OCI-LY3 (cell line): ENCODE results near the gene PDIA4.

ENCODE experiments used
- H2AFZ ChIP-seq: fragments of 200-600, 300-600 bp; shearing (Covaris generic); 2 replicates; pipeline ENCODE4 v1.6.0; 2014; ENCODE audit warnings: antibody characterized with exemption, low read depth, low read length
- H3K27ac ChIP-seq: fragments of 200-600, 300-600 bp; sonication (generic); 2 replicates; pipeline ENCODE4 v1.5.1; 2014; ENCODE audit warnings: mild to moderate bottlenecking, low read length, moderate library complexity, mixed read lengths
- H3K27me3 ChIP-seq: fragments of 200-600, 300-600 bp; sonication (generic); 2 replicates; pipeline ENCODE4 v1.6.1; 2014; ENCODE audit warnings: low read depth, low read length, mixed read lengths
- H3K36me3 ChIP-seq: fragments of 200-600, 300-600 bp; sonication (generic); replicated peaks from 2 replicates; pipeline ENCODE3; 2014; ENCODE audit warnings: low read depth, low read length, mixed read lengths
- H3K4me1 ChIP-seq: fragments of 300-600, 200-600 bp; sonication (generic); 2 replicates; pipeline ENCODE4 v1.6.1; 2014; ENCODE audit warnings: low read length, mixed read lengths
- H3K4me2 ChIP-seq: fragments of 200-600, 300-600 bp; sonication (generic); 2 replicates; pipeline ENCODE4 v1.6.1; 2014; ENCODE audit warnings: low read length, mixed read lengths
- H3K4me3 ChIP-seq: fragments of 300-600, 200-600 bp; sonication (generic); 2 replicates; pipeline ENCODE4 v1.5.1; 2014; ENCODE audit warnings: antibody characterized with exemption, mild to moderate bottlenecking, low read length, moderate library complexity
- H3K79me2 ChIP-seq: fragments of 300-600, 200-600 bp; shearing (Covaris generic); 2 replicates; pipeline ENCODE4 v1.6.1; 2014; ENCODE audit warnings: mild to moderate bottlenecking, low read length, mixed read lengths
- H3K9ac ChIP-seq: fragments of 300-600, 200-600 bp; shearing (Covaris generic); 2 replicates; pipeline ENCODE4 v1.6.0; 2014; ENCODE audit warnings: mild to moderate bottlenecking, low read length, moderate library complexity
- H3K9me3 ChIP-seq: fragments of 200-600, 300-600 bp; shearing (Covaris generic); 2 replicates; pipeline ENCODE4 v1.6.1; 2014; ENCODE audit warnings: low read length, mixed read lengths; ENCODE audit not compliant: insufficient read depth
- H4K20me1 ChIP-seq: fragments of 200-600, 300-600 bp; sonication (generic); 2 replicates; pipeline ENCODE4 v1.6.1; 2016; ENCODE audit warnings: low read length, mixed read lengths; ENCODE audit not compliant: insufficient read depth
- EZH2phosphoT487 ChIP-seq: fragments of 200-600 bp; shearing (Covaris generic); IDR thresholded peaks from 2 replicates; pipeline ENCODE4 v1.6.1; 2018; ENCODE audit warnings: antibody characterized with exemption, mixed run types, low read depth
- TF ChIP-seq, protein P1 (sequence below): fragments of 200-600, 300-600 bp; sonication (generic); IDR thresholded peaks from 2 replicates; pipeline ENCODE4 v1.5.1; 2014; ENCODE audit warnings: antibody characterized with exemption, low read length, low read depth

Gene PDIA4

DNA sequence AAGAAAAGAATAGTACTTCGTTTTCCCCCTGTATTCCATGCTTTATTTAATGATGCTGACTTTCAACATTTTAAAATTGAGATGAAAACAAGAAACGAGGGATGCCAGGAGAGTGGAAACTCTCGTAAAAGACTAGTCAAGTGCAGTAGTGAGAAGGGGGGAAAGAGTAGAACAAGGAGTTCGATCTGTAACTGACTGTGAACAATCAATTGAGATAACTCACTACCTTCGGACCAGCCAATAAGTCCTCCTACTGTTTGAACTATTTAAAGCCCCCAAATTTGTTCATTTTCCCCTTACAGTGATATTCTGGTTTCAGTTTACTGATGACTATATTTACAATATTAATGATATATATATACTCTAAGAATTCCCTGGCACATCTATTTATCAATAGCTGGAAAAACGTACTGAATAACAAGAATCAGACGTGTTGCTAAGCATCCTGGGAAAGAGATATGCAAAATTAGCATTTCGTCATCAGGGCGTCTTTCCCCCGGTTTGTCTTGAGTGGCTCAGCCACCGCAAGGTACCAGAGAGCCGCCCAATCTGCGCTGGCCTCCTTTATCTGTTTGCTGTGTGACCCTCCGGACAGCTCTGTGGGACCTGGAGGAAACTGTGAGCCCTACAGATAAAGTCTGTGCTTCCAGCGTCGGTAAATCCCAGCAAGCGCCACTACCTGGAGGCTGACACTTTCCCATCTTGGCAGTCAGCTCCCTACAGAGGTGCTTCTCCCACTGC is 41.1 kb downstream of the PDIA4 start:
- H3K9ac ChIP-seq: peak overlapping the region; percentile 83
- peaks cover 8% of the 10 kb centered on the region; the same call in 1 of the 2 replicates for H3K27me3 ChIP-seq
- H3K36me3 ChIP-seq: no peaks in the 10 kb centered on the region
- H3K4me2 ChIP-seq: peak overlapping the region; percentile 90
- peak overlapping the region; percentile 96 for H3K4me3 ChIP-seq
- TF ChIP-seq, protein P1, sequence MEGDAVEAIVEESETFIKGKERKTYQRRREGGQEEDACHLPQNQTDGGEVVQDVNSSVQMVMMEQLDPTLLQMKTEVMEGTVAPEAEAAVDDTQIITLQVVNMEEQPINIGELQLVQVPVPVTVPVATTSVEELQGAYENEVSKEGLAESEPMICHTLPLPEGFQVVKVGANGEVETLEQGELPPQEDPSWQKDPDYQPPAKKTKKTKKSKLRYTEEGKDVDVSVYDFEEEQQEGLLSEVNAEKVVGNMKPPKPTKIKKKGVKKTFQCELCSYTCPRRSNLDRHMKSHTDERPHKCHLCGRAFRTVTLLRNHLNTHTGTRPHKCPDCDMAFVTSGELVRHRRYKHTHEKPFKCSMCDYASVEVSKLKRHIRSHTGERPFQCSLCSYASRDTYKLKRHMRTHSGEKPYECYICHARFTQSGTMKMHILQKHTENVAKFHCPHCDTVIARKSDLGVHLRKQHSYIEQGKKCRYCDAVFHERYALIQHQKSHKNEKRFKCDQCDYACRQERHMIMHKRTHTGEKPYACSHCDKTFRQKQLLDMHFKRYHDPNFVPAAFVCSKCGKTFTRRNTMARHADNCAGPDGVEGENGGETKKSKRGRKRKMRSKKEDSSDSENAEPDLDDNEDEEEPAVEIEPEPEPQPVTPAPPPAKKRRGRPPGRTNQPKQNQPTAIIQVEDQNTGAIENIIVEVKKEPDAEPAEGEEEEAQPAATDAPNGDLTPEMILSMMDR: no peak
- TF ChIP-seq EZH2phosphoT487: no peak
- no peaks in the 10 kb centered on the region for H3K79me2 ChIP-seq
- H3K9me3 ChIP-seq: no peaks in the 10 kb centered on the region
- peaks cover 27% of the 10 kb centered on the region for H3K4me1 ChIP-seq
- peak overlapping the region; percentile 95 for H2AFZ ChIP-seq
- H4K20me1 ChIP-seq: no peaks in the 10 kb centered on the region
- peak overlapping the region; percentile 22; the same call in 1 of the 2 replicates for H3K27ac ChIP-seq

DNA sequence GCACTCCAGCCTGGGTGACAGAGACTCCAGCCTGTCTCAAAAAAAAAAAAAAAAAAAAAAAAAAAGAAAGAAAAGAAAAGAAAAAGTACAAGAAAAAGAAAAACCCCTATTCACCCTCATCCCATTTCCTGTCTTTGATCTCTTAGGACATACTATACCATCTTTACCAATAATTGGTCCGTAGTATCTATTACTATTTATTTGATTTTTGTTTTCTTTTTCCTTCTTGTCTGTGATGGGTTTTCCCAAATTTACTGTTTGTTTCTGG is 41.6 kb downstream of the PDIA4 start:
- Histone ChIP-seq H3K9ac (peak overlapping the region; percentile 11; the same call in 1 of the 2 replicates), H2AFZ (no peak overlapping the region), H3K4me1 (peaks cover 27% of the 10 kb centered on the region), H3K9me3 (no peaks in the 10 kb centered on the region), H3K79me2 (no peaks in the 10 kb centered on the region), H3K27me3 (peaks cover 8% of the 10 kb centered on the region; the same call in 1 of the 2 replicates), H3K4me3 (peak overlapping the region; percentile 70), H4K20me1 (no peaks in the 10 kb centered on the region), H3K4me2 (peak overlapping the region; percentile 90), H3K36me3 (no peaks in the 10 kb centered on the region), H3K27ac (no peak overlapping the region)
- TF ChIP-seq EZH2phosphoT487: no peak
- TF ChIP-seq, protein P1: no peak

DNA sequence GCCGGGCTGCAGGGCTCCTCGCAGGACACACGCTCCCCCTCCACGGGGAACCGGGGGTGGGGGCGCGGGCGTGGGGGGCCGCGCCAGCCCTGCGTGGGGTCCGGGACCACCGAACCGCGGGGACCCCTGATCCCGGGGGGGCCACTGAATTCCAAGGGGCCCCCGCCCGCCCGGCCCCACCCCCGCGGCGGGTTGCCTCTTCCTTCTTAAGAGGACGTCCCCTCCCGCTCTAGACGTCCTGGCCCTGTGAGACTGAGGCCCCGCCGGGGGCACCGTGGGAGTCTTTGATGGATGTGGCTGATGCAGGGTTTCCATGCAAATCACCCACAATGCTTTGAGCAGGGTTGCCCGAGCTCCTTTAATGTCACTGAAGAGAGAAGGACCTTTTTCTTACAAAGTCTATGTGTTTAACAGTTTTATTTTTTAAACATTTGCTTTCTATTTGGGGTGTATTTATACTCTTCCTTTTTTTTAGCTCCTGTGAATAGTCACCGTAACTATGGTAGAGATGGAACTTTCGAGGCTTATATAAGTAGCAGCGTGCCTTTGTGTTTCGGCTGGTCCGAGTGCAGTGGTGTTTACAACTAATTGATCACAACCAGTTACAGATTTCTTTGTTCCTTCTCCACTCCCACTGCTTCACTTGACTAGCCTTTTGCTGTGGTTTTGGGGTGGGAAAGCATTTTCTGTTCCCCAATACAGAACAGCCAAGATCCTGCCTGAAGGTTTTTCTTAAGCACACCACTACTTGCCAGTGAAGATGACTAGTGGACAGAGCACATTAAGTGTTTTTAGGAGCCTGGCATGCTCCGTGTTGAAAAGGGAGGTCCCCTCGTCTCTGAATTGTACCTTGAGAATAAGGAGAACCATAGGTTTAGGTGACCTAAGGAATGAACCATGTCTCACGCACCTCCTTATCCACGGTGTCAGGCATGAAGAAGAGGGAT is 44.8 kb downstream of the PDIA4 start:
- Histone ChIP-seq H3K27ac (no peak overlapping the region), H3K4me2 (peak overlapping the region; percentile 98), H3K27me3 (peaks cover 15% of the 10 kb centered on the region), H3K36me3 (no peaks in the 10 kb centered on the region), H3K9me3 (no peaks in the 10 kb centered on the region), H3K9ac (peak overlapping the region; percentile 51), H3K4me3 (peak overlapping the region; percentile 87), H4K20me1 (no peaks in the 10 kb centered on the region), H3K79me2 (no peaks in the 10 kb centered on the region), H2AFZ (peak overlapping the region; percentile 34; the same call in 1 of the 2 replicates), H3K4me1 (peaks cover 29% of the 10 kb centered on the region)
- TF ChIP-seq, protein P1: no peak
- TF ChIP-seq EZH2phosphoT487: no peak

DNA sequence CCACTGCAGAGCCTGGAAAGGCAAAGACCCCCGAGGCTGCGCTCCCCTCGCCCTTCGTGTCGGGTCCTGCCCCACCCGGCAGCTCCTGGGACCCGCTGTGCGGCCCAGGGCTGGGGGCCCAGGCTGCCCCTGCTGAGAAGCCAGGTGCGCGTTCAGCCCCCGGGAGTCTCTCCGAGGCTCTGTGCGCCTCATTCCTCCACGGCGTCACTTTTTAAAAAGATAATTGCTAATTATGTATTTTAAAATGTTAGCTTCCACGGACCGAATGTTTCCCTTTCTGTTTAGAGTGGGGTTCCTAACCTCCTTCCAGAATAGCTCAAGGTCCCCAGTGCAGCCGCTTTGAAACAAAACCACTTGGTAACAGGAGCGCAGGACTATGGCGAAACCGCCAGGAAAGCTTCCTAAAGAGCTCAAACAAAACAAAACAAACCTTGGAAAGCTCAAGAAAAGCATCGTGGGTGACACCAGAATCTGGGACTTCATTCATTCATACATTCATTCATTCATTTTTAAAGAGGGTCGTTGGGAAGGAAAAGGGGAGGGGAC is 45.6 kb downstream of the PDIA4 start:
- H3K36me3 ChIP-seq: no peaks in the 10 kb centered on the region
- H4K20me1 ChIP-seq: no peaks in the 10 kb centered on the region
- H3K9me3 ChIP-seq: no peaks in the 10 kb centered on the region
- no peaks in the 10 kb centered on the region for H3K79me2 ChIP-seq
- H3K4me3 ChIP-seq: peak overlapping the region; percentile 87
- H3K4me1 ChIP-seq: peaks cover 23% of the 10 kb centered on the region
- H2AFZ ChIP-seq: peak overlapping the region; percentile 34
- no peak for TF ChIP-seq EZH2phosphoT487
- TF ChIP-seq, protein P1: no peak
- peak overlapping the region; percentile 51 for H3K9ac ChIP-seq
- H3K27me3 ChIP-seq: peaks cover 15% of the 10 kb centered on the region
- H3K4me2 ChIP-seq: peak overlapping the region; percentile 98
- H3K27ac ChIP-seq: no peak overlapping the region
